ENCODE measurements around the gene RNASE13.

GRCh38 chr14:21033133-21033698 lies 1.4 kb downstream of the RNASE13 start:
- TF ChIP-seq CTCF (IDR thresholded peaks at IDR 0.05) (no peak), POLR2A (IDR thresholded peaks at IDR 0.05; ENCODE audit: low read depth) (no peak), EP300 (IDR thresholded peaks at IDR 0.05) (no peak), POLR2AphosphoS5 (IDR thresholded peaks at IDR 0.05) (no peak)

Measured in esophagus muscularis mucosa (tissue), 4 donors.